Neuron (in vitro differentiated cells): ENCODE data around the gene EIF4E.
"Not testable (repeated sequence)": the region's sequence is repeated elsewhere in the genome, so short reads cannot be mapped to it uniquely, and the experiment has no call there.

Experiments used
- H2AFZ ChIP-seq: one replicate; pipeline ENCODE4 v1.6.1; 2013; ENCODE audit warnings: low read depth, mild to moderate bottlenecking, inconsistent platforms, low read length, moderate library complexity
- H3K27me3 ChIP-seq: one replicate; pipeline ENCODE4 v1.6.1; 2013; ENCODE audit warnings: low read length; ENCODE audit not compliant: insufficient read depth
- H3K36me3 ChIP-seq: one replicate; pipeline ENCODE4 v1.6.1; 2013; ENCODE audit warnings: low read length; ENCODE audit not compliant: insufficient read depth
- H3K4me1 ChIP-seq: one replicate; pipeline ENCODE4 v1.6.1; 2013; ENCODE audit warnings: low read length; ENCODE audit not compliant: insufficient read depth
- H3K4me3 ChIP-seq: 2 replicates; pipeline ENCODE4 v1.5.1; 2013; ENCODE audit warnings: mild to moderate bottlenecking, low read length, moderate library complexity
- H3K9me3 ChIP-seq: one replicate; pipeline ENCODE4 v1.6.1; 2013; ENCODE audit warnings: low read length

Gene EIF4E

DNA sequence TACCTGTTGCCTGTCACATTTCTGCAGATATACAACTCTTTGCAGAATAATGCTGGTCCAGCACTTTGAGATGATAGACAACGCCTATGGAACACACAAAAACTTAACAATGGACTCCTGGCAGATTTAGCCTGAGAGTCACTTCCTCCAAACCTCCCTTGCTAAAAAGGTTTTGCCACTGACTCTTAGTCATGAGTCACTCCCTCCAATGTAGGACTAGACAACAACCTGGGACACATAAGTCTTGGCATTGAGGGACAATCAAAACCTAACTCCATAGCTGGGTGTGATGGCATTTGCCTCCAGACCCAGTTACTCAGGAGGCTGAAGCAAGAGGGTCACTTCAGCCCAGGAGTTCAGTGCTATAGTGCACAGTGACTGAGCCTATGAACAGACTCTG is 22.0 kb upstream of the EIF4E start:
- H3K9me3 ChIP-seq = no peaks in the 10 kb centered on the region
- no peak overlapping the region for H2AFZ ChIP-seq
- H3K4me3 ChIP-seq = no peak overlapping the region
- no peaks in the 10 kb centered on the region for H3K36me3 ChIP-seq
- H3K27me3 ChIP-seq = no peaks in the 10 kb centered on the region
- no peaks in the 10 kb centered on the region for H3K4me1 ChIP-seq

- H3K4me3 ChIP-seq = no peak overlapping the region
- H3K4me1 ChIP-seq = no peaks in the 10 kb centered on the region
- H3K36me3 ChIP-seq = no peaks in the 10 kb centered on the region
- H2AFZ ChIP-seq = no peak overlapping the region
- H3K9me3 ChIP-seq = no peaks in the 10 kb centered on the region
- H3K27me3 ChIP-seq = no peaks in the 10 kb centered on the region
These were observed 17.4 kb upstream of the EIF4E start for GRCh38 chr4:98946359-98946758.

DNA sequence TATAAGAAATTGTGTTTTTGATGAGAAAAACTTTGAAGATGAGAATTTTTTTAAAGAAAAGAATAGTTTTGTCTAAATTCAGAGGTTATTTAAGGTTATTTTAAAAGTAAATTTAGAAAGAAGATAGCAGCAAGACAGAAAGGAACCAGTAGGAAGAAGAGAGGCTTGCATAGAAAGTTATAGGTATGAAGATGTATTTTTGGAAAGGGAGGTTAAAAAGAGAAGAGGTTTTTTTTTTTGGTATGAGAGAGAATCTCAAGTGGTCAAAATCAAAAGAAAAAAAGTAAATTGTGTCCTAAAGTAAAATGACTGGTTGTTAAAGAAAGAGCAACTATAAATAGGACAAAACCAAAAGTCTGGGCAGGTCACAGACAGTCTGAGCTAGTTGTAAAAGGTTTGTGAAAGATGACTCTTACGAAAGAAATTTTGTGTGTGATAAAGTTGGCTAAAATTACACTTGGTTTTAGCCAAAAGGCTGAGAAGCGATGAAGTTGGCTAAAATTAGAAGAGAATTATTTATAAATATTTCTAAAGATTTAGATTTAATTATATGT is 16.4 kb upstream of the EIF4E start:
- H2AFZ ChIP-seq = no peak overlapping the region
- no peaks in the 10 kb centered on the region for H3K36me3 ChIP-seq
- no peaks in the 10 kb centered on the region for H3K27me3 ChIP-seq
- H3K4me3 ChIP-seq = no peak overlapping the region
- H3K9me3 ChIP-seq = no peaks in the 10 kb centered on the region
- no peaks in the 10 kb centered on the region for H3K4me1 ChIP-seq

- Histone ChIP-seq H3K4me1 (no peaks in the 10 kb centered on the region), H3K4me3 (no peak overlapping the region)
These were observed 11.0 kb upstream of the EIF4E start for GRCh38 chr4:98939892-98940298.

GRCh38 chr4:98939438-98939837 is 10.5 kb upstream of the EIF4E start:
- no peak overlapping the region for H2AFZ ChIP-seq
- H3K27me3 ChIP-seq = no peaks in the 10 kb centered on the region
- H3K36me3 ChIP-seq = no peaks in the 10 kb centered on the region
- no peaks in the 10 kb centered on the region for H3K9me3 ChIP-seq
- H3K4me1 ChIP-seq = no peaks in the 10 kb centered on the region
- H3K4me3 ChIP-seq = no peak overlapping the region

More at GRCh38 chr4:98939892-98940298, 11.0 kb upstream of the EIF4E start:
- Histone ChIP-seq H3K9me3 (no peaks in the 10 kb centered on the region), H2AFZ (no peak overlapping the region), H3K36me3 (no peaks in the 10 kb centered on the region), H3K27me3 (no peaks in the 10 kb centered on the region)

DNA sequence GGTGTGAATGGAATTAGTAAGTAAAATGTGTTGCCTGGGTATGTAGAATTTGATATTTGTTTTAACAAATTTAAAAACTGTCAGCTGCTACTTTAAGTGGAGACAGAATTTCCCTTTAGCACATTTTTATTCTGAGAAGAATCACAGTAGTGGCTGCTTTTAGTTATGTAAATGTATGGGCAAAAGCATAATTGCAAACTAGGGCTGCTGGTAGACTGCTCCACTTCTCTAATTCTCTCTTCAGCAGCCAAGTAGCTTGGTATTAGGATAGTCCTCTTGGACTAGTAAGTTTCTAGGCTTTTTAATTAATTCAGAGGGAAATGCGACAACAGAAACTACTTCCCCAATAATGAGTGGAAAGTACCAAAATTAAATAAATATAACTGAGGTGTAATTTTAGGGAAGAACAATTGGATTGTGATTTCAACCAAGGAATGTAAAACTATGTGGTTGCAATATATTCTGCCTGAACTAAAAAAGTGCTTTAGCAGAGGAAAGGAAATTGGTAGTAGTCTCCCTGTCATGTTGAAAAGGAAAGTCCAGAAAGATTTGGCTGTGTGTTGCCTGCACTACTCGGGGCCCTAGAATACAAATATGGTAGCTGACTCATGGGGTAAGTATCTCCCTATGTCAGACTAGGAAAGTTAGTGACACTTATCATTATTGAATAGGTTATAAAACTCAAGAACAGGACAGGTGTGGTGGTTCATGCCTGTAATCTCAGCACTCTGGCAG is 9.2 kb upstream of the EIF4E start:
- Histone ChIP-seq H3K4me1 (no peaks in the 10 kb centered on the region), H3K9me3 (no peaks in the 10 kb centered on the region), H3K27me3 (no peaks in the 10 kb centered on the region), H3K4me3 (no peak overlapping the region), H2AFZ (no peak overlapping the region), H3K36me3 (no peaks in the 10 kb centered on the region)

DNA sequence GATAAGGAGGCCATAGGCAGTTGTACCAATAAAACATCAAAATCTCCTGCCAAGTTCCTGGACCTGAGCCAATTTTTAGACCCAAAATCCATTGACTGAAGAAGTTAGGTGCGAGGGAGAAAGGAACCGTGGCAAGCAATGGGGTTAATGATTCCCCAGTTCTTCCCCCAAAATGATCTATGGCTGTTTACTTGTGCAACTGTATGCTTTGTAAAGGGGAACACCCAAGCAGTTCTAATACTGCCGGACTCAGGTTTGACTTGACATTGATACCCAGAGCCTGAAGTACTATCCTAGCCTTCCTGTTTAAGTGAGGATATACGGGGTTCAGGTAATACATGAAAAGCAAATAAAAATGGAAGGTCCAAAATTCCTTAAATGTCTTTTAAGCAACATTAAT is 6.7 kb upstream of the EIF4E start:
- no peaks in the 10 kb centered on the region for H3K4me1 ChIP-seq
- H2AFZ ChIP-seq = no peak overlapping the region
- H3K36me3 ChIP-seq = no peaks in the 10 kb centered on the region
- no peaks in the 10 kb centered on the region for H3K27me3 ChIP-seq
- no peak overlapping the region for H3K4me3 ChIP-seq
- H3K9me3 ChIP-seq = no peaks in the 10 kb centered on the region

DNA sequence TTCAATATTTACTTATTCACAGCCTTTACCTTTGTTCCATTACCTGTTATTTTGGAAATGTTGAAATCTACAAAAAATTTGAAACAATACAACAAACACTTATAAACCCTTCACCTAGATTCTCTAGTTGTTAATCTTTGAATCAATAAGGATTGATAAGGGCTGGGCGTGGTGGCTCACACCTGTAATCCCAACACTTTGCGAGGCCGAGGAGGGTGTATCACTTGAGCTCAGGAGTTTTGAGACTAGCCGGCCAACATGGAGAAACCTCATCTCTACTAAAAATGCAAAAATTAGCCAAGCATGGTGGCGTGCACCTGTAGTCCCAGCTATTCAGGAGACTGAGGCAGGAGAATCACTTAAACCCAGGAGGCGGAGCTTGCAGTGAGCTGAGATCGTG is 5.9 kb upstream of the EIF4E start:
- not testable (repeated sequence) for H2AFZ ChIP-seq, H3K9me3 ChIP-seq, H3K36me3 ChIP-seq, H3K4me3 ChIP-seq, H3K4me1 ChIP-seq, H3K27me3 ChIP-seq

- Histone ChIP-seq H3K27me3 (no peaks in the 10 kb centered on the region), H3K9me3 (no peaks in the 10 kb centered on the region), H3K4me3 (no peak overlapping the region), H2AFZ (no peak overlapping the region), H3K36me3 (no peaks in the 10 kb centered on the region), H3K4me1 (peaks cover 2% of the 10 kb centered on the region)
These were observed 3.6 kb upstream of the EIF4E start for GRCh38 chr4:98932539-98932938.

GRCh38 chr4:98930311-98930865 is 1.5 kb upstream of the EIF4E start:
- no peak overlapping the region for H2AFZ ChIP-seq
- peaks cover 7% of the 10 kb centered on the region for H3K36me3 ChIP-seq
- H3K27me3 ChIP-seq = no peaks in the 10 kb centered on the region
- H3K4me3 ChIP-seq = no peak overlapping the region
- peaks cover 6% of the 10 kb centered on the region for H3K4me1 ChIP-seq
- no peaks in the 10 kb centered on the region for H3K9me3 ChIP-seq

DNA sequence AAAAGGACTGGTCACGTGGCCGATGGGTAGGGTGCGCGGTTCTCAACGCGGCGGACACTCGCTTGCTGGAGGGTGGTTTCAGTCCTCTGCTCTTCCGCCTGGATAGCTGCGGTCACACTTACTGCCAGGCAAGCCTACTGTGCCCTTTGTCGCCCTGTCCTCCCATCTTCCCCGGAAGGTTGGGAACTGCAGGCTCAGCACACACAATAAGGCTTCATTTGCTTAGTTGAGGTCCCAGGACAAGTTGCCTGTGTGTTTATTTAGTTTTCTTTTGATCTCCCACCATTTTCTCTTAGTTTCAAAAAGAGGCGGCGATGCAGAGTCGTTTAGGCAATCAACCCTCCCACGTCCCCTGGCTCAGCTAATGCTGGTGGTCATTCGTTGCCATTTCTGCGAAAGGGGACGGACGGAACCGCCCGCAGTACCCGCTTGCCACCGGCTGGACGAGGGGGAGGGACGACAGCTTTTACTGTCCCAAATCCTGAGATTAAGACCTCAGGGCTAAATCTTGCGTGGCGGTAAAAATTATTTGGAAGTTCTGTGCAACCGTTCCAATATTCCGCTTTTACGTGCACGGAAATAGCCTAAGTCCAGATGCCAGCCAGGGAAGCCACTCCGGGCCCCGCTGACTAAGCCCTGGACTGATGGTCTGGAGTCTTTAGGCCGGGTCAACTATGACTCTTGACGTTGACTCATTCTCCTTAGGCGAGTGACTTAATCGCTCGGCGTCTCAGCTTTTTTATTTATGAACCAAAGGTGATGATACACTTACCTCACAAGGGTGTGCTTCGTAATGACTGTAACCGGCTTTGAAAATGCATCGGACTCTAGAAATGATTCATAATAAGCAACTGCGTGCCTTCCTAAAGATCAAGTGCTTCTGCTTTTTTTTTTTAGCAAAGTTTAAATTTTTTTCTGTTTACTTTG is 671 bp upstream of the EIF4E start:
- H3K27me3 ChIP-seq = no peaks in the 10 kb centered on the region
- peaks cover 10% of the 10 kb centered on the region for H3K36me3 ChIP-seq
- H2AFZ ChIP-seq = peak overlapping the region; percentile 86
- H3K4me1 ChIP-seq = peaks cover 6% of the 10 kb centered on the region
- H3K9me3 ChIP-seq = no peaks in the 10 kb centered on the region
- peak overlapping the region; percentile 77 for H3K4me3 ChIP-seq

GRCh38 chr4:98928131-98928504 is 815 bp downstream of the EIF4E start:
- Histone ChIP-seq H3K27me3 (no peaks in the 10 kb centered on the region), H3K9me3 (no peaks in the 10 kb centered on the region), H3K4me3 (peak overlapping the region; percentile 77), H3K4me1 (peaks cover 6% of the 10 kb centered on the region), H2AFZ (peak overlapping the region; percentile 79), H3K36me3 (peaks cover 10% of the 10 kb centered on the region)

GRCh38 chr4:98926257-98926656 is 2.7 kb downstream of the EIF4E start:
- not testable (repeated sequence) for H3K9me3 ChIP-seq, H3K27me3 ChIP-seq, H3K4me3 ChIP-seq, H2AFZ ChIP-seq, H3K4me1 ChIP-seq
- peaks cover 16% of the 10 kb centered on the region for H3K36me3 ChIP-seq
